GM12878 (cell line): Measurements from ENCODE around the gene UTP4.
"Not testable (repeated sequence)": the region's sequence is repeated elsewhere in the genome, so short reads cannot be mapped to it uniquely, and the experiment has no call there.

Experiments
- CHD2 ChIP-seq: IDR thresholded peaks from 2 replicates; pipeline ENCODE4 v1.6.1; 2011; ENCODE audit warnings: low read depth, low read length, improper control_type of control experiment, borderline replicate concordance
- CTCF ChIP-seq, 3 experiments: IDR thresholded peaks in 2 of 3; conservative IDR thresholded peaks in 1 of 3; 2 replicates each; pipeline ENCODE4 v1.5.1; 2011; ENCODE audit warnings: low read depth in 3 of 3, low read length in 3 of 3, mild to moderate bottlenecking in 3 of 3, control low read depth in 2 of 3, moderate library complexity in 2 of 3, inconsistent platforms in 1 of 3, mixed read lengths in 1 of 3; ENCODE audit not compliant: control insufficient read depth in 2 of 3, insufficient read depth in 1 of 3; ENCODE audit errors: extremely low read depth in 1 of 3
- ELK1 ChIP-seq: IDR thresholded peaks from 2 replicates; pipeline ENCODE4 v1.6.1; 2012; ENCODE audit warnings: low read depth, low read length, improper control_type of control experiment
- EP300 ChIP-seq, 2 experiments: fragments of 150-350 bp in 1 of 2; IDR thresholded peaks; 2 replicates each; pipeline ENCODE4 v1.6.1; 2011 to 2012; ENCODE audit warnings: low read depth in 2 of 2, low read length in 2 of 2, borderline replicate concordance in 1 of 2, improper control_type of control experiment in 1 of 2, inconsistent platforms in 1 of 2; ENCODE audit not compliant: control insufficient read depth in 1 of 2
- KAT2A ChIP-seq: conservative IDR thresholded peaks from 2 replicates; pipeline ENCODE4 v1.6.1; 2011; ENCODE audit warnings: low read depth, low read length; ENCODE audit not compliant: control insufficient read depth
- NR2C2 ChIP-seq: IDR thresholded peaks from 2 replicates; pipeline ENCODE4 v1.6.1; 2011; ENCODE audit warnings: borderline replicate concordance, low read depth; ENCODE audit not compliant: control insufficient read depth, insufficient read length
- POLR2A ChIP-seq: IDR thresholded peaks from 2 replicates; pipeline ENCODE4 v1.6.1; 2011; ENCODE audit warnings: low read depth, mild to moderate bottlenecking, low read length
- RBBP5 ChIP-seq: fragments of 200-600 bp; sonication (generic); conservative IDR thresholded peaks from 2 replicates; pipeline ENCODE4 v1.6.1; 2016
- SP1 ChIP-seq: IDR thresholded peaks from one replicate; pipeline ENCODE4 v1.6.1; 2011; ENCODE audit warnings: low read depth, low read length
- TAF1 ChIP-seq: IDR thresholded peaks from 2 replicates; pipeline ENCODE4 v1.6.1; 2011; ENCODE audit warnings: mild to moderate bottlenecking, low read depth, low read length, borderline replicate concordance
- ZBED1 ChIP-seq: IDR thresholded peaks from 2 replicates; pipeline ENCODE4 v1.6.1; 2016; ENCODE audit warnings: borderline replicate concordance
- ZNF274 ChIP-seq: IDR thresholded peaks from one replicate; pipeline ENCODE4 v1.8.0; 2011; ENCODE audit not compliant: insufficient read length, insufficient read depth
- TF ChIP-seq, protein P1 (sequence below): IDR thresholded peaks from 2 replicates; pipeline ENCODE4 v1.6.1; 2011; ENCODE audit warnings: borderline replicate concordance, low read depth, mild to moderate bottlenecking, moderate library complexity, mixed read lengths, low read length; ENCODE audit not compliant: insufficient read depth; ENCODE audit errors: extremely low read length

- TF ChIP-seq NR2C2; CTCF (IDR thresholded peaks at IDR 0.05 in 2 of 3, conservative IDR thresholded peaks at IDR 0.05 in 1 of 3; ENCODE audit: control insufficient read depth in 2 of 3, extremely low read depth in 1 of 3, insufficient read depth in 1 of 3, low read depth in 3 of 3, low read length in 3 of 3); SP1; POLR2A; ZNF274; TAF1; RBBP5; CHD2; ELK1; EP300 (IDR thresholded peaks at IDR 0.05; ENCODE audit: borderline replicate concordance in 1 of 2, control insufficient read depth in 1 of 2, low read depth in 2 of 2, low read length in 2 of 2); KAT2A; ZBED1: not testable (repeated sequence)
- TF ChIP-seq, protein P1, sequence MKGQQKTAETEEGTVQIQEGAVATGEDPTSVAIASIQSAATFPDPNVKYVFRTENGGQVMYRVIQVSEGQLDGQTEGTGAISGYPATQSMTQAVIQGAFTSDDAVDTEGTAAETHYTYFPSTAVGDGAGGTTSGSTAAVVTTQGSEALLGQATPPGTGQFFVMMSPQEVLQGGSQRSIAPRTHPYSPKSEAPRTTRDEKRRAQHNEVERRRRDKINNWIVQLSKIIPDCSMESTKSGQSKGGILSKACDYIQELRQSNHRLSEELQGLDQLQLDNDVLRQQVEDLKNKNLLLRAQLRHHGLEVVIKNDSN = not testable (repeated sequence)
Observed at GRCh38 chr16:69126801-69127200, 5.6 kb upstream of the UTP4 start.
